HG02870 (cell line): Measurements from ENCODE around the gene TMEM255B.
"Not testable (repeated sequence)": the region's sequence is repeated elsewhere in the genome, so short reads cannot be mapped to it uniquely, and the experiment has no call there.

Source experiments
- ATAC-seq: cut with Tn5 transposase; IDR thresholded peaks from one replicate; pipeline ENCODE4 v1.9.1; 2021; ENCODE audit warnings: mild to moderate bottlenecking, moderate library complexity; ENCODE audit not compliant: unreplicated experiment

Gene TMEM255B

DNA sequence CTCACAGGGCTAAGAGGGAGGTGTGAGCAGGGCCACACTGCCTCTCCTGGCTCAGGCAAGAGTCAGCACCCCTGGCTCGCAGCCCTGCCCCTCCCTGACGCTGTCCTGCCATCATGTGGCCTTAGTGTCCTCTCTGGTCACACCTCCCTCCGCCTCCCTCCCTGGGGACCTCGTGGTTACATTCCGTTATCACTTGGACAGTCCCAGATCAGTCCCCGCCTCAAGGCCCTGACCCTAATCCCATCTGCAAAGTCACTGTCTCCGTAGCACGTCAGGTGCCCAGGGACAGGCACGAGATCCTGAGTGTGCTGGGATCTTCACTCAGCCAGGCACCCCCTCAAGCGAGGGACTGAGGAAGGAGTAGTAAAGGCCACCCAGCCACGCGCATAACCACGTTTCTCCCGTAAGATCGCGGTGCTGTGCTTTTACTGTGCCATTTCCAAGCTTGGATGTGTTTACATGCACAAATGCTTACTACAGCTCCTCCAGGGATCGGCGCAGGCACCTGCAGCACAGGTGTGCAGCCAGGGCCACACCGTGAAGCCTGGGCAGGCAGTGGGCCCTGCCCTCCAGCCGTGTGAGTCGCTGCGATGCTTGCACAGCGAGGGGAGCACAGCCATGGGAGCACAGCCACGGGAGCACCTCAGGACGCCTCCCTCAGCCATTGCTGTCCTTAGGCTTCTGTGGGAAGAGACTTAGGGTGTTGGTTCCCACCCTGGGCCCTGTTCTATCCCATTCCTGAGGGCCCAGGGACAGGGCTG, 10.7 kb upstream of the TMEM255B start:
- no peak for ATAC-seq

GRCh38 chr13:113748862-113749451, 10.1 kb upstream of the TMEM255B start:
- ATAC-seq, result no peak

DNA sequence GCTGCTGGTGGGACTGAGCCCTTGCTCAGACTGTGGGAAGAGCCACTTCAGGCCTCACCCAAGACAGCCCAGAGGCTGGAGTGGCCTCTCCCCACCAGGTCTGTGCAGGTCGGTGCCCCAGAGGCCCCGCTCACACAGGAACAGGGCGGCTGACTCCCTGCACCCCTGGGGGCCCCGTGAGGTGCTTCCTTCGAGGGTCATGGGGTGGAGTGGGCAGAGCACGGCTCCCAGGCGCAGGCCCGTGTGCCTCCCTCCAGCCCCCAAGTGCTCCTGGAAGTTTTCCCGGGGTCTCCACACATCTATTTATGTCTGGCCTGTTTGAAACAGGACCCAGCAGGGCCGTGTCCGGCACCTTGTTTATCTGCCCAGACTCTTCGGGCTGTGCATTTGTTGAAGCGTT, 9.5 kb upstream of the TMEM255B start:
- ATAC-seq, result no peak

DNA sequence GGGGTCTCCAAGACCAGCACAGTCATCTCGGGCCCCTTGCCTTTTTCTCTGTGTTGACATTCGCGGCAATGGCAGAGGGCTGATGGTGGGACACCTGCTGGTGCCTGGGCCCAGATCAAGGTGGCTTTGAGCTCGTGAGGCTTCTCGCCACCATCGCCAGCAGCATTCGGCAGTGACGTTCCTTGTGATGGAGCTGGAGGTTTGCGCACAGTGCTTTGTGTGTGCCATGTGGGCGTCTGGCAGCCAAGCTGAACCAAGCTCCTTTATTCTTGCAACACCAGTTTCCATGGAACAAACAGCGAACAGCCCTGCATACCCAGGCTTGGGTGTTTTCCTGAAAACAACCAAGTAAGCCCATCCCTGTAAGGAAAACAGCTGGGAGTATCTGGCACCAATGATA, 9.1 kb upstream of the TMEM255B start:
- no peak for ATAC-seq

- no peak for ATAC-seq
Observed at GRCh38 chr13:113750554-113751399, 8.2 kb upstream of the TMEM255B start.

DNA sequence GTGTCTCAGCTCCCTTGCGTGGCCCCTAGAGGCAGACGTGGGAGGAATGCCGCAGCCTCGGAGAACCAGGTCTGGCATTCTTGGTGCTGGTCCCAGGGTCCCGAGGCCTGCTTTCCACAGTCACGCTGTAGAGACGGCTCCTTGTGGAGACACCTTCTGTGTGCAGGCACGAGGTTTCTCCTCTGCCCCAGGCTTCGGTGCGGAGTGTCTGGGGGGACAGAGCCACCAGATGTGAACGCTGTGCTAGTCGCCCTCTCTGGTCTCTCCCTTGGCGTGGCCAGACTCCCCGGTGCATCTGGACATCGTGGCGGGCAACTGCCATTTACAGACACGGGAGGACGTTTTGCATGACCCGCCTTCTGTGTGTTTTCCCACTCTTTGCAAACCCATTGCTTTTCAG, 7.5 kb upstream of the TMEM255B start:
- ATAC-seq, result no peak

- ATAC-seq, result not testable (repeated sequence)
Observed at GRCh38 chr13:113752211-113752986, 6.6 kb upstream of the TMEM255B start.

- no peak for ATAC-seq
Observed at GRCh38 chr13:113753171-113753570, 5.9 kb upstream of the TMEM255B start.

DNA sequence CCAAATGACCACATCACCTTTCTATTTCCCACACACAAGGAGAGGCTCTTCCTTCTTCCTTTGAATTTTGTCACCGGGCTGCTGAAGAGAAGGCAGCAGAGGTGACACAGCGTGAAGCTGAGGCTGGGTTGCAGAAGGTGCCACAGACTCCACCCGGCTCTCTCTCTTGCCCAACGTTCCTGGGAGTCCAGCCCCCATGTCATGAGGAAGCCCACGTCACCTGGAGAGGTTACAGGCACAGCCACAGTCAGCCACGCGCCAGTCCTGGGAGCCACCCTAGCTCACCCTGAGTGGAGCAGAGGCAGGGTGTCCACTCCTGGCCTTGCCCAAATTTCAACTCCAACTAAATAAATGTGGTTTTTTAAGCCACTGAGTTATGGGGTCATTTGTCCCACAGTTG, 4.8 kb upstream of the TMEM255B start:
- no peak for ATAC-seq

DNA sequence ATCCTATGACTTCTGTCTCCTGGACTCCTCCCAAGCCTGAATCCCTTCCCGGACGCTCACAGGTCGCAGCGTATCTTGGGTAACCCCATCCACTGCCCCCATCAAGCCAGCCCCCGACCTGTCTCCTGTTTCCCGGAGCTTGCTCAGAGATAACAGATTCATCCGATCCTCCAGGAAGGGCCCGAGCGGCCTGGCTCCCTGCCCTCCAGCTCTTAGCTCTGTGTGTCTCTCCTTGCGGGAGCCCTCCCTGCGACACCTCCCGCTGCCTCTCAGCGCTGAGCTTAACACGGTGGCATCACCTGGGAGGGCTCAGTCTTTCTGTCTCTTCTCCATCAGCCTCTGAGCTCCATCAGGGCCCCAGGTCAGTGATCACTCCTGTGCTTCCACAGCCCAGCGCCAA, 4.3 kb upstream of the TMEM255B start:
- ATAC-seq, result no peak

DNA sequence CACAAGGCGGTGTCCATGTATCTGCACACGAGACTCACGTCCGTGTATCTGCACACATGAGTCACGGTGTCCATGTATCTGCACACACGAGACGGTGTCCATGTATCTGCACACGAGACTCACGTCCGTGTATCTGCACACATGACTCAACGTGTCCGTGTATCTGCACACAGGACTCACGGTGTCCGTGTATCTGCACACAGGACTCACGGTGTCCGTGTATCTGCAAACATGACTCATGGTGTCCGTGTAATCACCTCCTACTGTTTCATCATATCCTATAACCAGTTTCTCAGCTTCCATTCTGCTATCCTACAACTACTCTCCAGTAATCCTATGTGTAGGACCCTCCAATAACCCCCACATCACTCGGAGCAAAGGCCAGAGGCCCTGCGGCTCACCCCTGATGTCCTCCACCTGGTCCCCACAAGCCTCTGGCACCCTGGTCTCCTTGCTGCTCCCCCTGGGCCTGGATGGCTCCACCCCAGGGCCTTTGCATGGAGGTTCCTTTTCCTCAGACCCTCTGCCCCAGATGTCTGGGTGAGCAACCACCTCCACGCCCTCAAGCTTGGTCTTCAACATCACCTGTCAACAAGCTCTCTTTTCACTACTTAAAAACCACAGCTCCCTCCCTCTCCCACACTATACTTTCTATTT, 2.5 kb upstream of the TMEM255B start:
- no peak for ATAC-seq

- ATAC-seq, result no peak
Observed at GRCh38 chr13:113759525-113760137, 605 bp downstream of the TMEM255B start.

DNA sequence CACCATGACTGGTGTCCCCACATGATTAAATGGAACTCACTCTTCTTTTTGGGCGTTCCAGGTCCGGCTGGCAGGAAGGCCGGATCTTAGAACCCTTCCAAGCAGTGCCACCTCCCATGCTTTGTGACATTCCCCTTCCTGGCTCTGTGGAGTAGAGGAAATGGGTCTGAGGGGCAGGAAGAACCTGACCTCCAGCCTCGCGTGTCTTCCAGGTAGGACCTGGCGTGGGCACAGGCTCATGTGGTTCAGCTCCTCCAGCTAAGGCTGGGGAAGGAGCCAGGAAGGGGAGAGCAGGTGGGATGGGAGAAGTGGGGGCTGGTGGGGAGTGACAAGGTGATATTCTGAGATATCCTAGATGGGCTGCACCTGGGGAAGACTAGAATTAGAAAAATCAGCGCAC, 2.1 kb downstream of the TMEM255B start:
- ATAC-seq, result no peak

GRCh38 chr13:113762075-113762474, 3.0 kb downstream of the TMEM255B start:
- no peak for ATAC-seq

DNA sequence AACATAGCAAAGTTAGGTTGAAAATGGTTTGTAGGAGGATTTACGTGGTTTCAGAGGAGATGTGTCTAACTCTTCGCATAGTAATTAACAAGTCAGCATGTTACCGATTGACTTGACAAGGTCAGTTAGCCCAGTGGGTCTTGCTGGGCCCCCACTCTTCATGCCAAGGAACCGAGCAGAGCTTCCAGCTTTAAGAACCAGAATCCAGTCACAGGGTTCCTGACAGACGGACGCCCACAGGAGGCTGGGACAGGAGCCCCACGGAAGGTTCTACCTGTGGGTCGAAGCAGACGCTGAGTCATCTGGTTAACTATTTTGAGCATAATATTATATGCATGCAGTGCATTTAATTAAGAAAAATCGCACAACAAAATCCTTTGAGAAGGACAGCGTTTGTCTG, 3.5 kb downstream of the TMEM255B start:
- no peak for ATAC-seq

- no peak for ATAC-seq
Observed at GRCh38 chr13:113763254-113763653, 4.2 kb downstream of the TMEM255B start.

DNA sequence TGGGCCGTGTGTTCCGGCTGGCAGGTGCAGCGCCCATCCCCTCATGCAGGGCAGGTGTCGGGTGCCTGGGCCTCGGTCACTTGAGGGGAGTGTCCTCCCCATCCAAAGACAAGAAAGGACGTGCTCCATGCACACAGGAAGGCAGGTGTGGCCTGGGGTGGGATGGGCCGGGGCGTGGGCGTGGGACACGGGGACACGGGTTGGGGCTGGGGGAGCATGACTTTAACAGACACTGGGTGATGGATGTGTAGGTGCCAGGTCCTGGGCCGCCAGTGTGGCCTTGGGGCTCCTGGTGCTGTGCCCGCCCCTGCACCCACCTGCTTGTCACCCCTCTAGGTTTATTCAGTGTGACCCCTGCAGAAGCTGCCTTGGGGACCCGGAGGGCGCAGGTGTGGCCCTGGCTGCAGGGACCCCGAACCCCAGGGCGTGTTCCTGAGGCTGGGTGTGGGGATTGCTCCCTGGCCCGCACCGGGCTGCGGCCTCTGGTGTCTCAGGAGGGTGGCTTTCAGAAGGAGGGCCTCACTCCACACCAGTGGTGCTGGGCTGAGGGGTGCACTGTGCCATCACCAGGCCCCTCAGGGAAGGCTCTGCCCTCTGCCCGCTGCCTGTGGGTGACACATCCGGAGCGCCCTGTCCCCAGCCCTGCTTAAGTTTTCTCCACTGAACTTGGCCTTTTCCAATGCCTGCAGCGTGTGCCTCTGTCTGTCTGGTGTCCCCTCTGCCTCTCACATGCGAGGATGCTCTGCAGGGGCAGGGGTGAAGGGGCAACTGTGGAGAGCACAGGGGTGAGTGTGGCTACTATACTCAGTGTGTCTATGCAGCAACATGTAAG, 5.2 kb downstream of the TMEM255B start:
- no peak for ATAC-seq

DNA sequence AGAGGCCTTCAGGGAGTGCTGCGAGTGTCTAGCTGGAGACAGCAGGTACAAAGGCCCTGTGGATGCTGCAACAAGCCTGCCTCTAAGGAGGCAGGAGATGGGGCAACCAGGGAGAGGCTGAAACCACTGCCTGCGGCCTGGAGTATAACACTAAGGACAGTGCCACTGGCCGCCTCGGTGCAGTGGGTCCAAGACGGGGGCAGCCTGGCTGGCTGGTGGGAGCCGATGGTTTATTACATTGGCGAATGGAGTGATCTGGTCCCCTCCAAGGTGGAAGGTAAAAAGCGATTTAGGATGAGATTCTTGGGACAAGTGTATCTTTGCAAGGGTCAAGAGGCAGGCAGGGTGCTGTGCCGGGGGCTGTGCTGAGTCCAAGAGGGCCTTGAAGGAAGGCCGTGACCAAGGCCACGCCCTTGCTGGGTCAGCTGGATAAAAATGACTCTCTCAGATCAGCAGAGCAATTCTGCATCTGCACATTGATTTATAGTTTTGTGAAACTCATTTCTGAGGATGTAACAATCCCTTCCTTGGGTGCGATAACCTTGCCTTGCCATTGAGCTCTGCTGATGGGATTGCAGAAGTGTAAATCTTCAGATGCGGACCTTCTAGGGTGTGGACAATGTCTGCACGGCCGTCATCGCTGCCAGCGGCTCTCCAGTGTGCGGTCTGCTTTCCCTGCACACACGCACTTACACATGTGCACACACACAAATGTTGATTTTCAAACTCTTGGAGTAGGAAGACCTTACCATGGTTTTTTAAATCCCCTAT, 6.0 kb downstream of the TMEM255B start:
- no peak for ATAC-seq

DNA sequence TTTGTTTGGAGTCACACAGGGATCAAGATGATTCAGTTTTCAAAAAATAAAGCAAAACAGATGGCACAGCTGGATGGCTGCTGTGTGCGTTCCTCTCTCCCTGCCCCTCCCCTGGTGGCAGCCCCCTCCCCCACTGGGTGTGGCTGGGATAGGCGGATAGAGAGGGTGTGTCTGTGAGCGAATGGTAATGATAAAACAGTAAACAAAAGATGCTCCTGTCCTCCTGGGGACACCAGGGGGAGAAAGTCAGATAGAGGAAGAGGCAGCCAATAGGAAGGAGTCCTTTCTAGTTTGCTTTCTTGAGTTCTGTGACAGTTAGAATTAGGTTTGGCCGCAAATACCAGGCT, 6.5 kb downstream of the TMEM255B start:
- ATAC-seq, result no peak
